HG02870 (cell line): ENCODE measurements around the gene CAPN9.

Experiments used
- ATAC-seq: cut with Tn5 transposase; IDR thresholded peaks from one replicate; pipeline ENCODE4 v1.9.1; 2021; ENCODE audit warnings: mild to moderate bottlenecking, moderate library complexity; ENCODE audit not compliant: unreplicated experiment

The CAPN9 gene

DNA sequence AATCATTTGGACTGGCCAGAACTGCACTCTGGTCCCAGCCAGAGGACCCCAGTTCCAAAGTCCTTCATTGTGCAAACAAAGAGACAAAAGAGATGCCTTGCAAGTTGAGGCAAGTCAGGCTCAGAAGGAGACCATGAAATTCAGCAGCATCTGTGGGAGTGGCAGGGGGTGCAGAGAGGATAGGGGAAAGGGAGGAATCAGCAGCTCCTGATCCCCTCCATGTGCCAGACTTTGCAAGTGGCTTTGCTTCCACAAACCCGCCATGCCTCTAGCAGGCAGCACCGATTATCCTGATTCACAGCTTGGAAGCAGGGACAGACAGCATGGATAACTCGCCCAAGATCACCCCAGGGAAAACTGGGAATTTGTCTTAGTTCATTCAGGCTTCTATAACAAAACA is 2.1 kb upstream of the CAPN9 start:
- no peak for ATAC-seq

DNA sequence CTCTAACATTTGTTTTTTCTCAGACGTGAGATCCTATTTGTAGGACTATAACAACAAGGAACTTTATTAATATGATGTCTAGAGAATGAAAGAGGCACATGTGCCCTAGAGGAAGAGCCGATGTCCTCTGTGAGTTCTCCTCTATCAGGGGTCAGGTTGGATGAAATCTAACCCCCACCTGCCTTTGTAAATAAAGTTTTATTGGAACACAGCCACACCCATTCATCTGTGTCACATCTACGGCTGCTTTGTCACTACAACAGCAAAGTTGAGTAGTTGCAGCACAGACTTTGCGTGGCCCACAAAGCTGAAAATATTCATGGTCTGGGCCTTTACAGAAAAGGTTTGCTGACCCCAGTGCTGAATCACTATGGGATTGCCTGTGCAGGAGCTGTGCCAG is 571 bp upstream of the CAPN9 start:
- ATAC-seq: no peak

DNA sequence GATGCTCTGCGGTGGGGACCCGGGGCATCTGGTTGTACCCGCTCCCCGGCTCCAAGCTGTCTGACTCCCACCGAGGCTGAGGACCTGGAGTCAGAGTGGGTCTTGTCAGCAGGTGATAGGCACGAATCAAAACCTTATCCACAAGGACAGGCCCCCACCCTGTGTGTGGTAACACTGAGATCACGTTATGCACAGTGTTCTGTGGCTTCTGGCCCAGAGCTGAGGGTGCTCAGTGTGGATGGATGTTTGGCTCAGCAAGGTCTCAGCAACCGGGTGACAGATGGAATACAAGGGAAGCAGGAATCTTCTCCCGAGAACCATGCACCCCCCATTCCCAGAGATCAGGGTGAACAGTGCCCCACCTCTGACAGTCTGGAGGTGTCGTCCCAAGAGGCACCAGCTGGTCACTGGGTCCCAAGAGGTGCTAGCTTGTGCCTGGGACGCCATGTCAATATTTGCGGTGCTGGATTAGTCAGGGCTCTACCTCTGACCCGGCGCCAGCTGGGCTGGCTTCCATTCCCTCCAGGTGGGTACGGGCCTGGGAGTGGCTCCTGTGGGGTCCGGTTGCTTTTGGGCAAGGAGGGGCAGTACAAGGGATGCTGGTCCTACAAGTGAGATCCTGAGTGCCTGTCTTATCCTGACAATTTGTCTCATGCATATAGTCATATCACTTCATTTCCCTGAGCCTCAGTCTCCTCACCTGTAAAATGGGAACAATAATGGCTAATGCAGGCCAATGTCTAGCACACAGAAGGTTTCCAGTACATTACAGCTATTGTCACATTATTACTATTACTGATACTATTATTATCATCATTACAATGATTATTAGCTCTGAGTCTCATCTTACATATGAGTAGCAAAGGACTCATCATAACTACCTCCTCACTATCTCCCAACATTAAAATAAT is 957 bp downstream of the CAPN9 start:
- no peak for ATAC-seq

DNA sequence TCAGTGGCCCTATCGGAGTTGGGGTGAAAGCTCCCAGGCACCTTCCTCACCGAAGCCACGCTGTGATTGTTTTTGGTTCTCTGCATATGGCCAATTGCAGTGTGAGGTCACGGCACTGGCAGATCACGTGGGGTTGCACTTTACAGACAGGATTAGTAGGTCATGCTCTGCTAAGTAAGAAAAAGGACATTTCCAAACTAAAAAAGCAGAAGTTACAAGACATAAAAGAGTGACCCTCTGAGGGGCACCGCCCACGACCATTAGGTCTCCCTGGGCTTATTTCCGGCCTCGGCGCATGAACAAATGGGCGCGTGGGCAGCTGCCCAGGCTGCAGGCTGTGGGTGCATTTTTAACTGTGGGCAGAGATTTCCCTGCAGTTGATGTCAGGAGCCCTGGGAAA is 2.0 kb downstream of the CAPN9 start:
- no peak for ATAC-seq

DNA sequence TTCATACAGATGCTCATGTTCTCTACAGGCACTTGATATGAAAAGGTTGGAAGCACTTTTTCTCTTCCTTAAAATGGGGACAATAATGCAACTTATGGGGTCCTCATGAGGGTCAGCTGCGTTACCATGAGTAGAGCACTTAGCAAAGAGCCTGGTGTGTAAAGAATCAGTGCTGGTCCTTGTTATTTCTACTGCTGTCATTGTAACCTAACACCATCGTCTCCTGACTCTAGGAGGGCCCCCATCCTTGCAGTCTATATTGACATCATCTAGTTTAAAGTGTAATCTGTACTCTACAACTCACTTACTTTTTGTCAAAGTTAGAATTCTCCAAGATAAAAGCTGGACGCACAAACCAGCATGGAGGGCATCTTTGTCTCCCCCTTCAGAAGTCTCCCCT is 2.4 kb downstream of the CAPN9 start:
- no peak for ATAC-seq

DNA sequence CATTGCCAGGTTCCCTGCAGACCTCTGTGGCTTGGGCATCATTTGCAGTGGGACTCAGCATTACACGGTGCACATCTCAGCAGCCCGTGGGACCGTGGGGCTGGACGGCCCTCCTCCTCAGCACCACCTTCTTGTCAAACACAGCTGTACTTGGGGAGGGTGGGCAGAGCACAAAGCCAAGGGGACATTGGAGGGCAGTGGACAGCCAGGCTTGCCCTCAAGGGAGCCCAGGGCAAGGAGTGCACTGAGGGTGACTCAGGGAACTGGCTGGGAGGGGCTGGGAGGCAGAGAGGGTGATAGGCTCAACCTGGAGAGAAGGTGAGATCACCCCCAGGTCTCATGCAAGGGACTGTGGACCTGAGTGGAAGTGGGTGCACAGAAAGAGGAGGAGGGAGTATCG is 3.4 kb downstream of the CAPN9 start:
- ATAC-seq: no peak

DNA sequence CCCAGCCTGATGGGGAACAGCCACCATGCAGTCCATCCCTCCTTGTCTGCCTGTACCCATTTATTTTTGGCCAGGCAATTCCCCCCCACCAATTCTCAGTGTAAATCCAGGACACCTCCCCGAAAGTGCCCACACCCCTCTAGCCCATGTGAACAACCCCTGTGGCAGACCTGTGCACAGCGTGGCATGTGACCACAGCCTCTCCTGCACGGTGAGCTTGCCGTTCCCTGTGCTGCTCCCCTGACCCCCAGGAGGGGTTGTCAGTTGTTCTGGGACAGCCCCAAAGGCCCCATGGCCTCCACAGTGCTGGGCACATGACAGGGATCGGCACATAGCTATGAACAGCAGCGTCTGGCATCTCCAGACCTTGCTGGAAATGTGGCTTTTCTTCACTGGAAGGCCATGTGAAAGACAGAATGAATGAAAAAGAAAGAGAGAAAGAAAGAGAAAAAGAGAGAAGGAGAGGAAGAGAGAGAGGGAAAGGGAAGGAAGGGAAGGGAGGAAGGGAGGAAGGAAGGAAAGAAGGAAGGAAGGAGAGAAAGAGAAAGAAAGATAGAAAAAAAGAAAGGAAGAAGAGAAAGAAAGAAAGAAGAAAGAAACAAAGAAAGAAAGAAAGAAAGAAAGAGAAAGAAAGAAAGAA is 3.9 kb downstream of the CAPN9 start:
- no peak for ATAC-seq

DNA sequence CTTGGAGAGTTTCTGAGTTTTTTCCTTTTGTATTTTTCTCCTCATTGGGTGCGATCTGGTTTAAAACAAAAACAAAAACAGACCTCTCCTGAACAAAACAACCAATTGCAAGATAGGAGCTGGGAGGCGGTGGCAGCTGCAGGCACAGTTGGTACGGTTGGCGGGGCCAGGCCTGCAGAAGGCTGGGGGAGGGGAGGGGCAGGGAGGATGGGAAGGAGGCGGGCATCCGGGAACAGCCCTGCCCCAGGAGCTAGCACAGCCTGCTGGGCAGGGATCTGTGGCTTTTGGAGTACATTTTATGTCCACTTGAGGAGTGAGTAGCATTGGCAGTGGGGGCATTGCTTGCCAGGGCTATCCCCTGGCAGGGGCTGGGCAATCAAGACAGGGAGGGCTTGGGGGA is 5.2 kb downstream of the CAPN9 start:
- no peak for ATAC-seq

DNA sequence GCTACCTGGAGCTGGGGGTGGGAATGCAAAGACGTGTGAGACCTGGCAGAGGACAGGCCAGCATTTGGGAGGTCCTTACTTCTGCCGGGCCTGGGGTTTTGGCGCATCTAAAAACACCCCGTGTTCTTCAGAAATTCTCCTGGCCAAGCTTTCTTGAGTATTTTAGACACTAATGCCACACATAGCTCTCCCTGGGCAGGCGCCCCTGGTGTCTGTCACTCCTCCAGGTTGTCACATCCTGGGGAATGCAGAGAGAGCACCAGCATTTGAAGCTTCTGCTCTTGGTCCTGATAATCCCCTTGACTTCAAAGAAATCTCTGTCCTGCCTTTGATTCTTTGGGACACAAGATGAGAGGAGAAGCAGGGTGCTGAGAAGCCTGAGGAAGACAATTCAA is 6.0 kb downstream of the CAPN9 start:
- no peak for ATAC-seq

DNA sequence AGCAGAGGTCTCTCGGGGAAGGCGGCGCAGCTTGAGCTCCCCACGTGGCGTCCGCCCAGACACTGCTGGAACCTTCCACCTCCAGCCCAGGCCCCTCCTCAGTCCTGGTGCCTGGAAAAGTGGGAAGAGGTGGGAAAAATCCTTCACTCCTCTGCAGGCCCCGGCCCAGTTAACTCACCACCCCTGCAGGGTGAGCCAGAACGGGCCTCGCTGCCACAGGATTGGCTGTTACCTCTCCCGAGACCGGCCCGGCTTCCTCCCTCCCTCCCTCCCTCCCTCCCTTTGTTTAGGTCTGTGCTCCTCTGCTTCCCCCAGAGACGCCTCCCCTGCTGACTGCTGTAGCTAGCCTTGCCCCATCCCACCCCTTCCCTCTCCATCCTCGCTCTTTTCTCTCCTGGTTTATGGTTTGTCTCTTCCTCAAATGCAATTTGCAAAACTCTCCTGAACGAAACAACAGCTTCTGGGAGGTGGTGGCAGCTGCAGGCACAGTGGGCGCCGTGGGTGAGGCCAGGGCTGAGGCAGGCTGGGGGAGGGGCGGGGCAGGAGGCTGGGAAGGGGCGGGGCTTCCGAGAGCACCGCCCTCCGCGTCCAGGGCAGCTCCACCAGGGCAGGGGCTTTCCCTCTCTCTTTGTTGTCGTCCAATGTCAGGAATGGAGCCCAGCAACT is 6.5 kb downstream of the CAPN9 start:
- ATAC-seq: no peak

DNA sequence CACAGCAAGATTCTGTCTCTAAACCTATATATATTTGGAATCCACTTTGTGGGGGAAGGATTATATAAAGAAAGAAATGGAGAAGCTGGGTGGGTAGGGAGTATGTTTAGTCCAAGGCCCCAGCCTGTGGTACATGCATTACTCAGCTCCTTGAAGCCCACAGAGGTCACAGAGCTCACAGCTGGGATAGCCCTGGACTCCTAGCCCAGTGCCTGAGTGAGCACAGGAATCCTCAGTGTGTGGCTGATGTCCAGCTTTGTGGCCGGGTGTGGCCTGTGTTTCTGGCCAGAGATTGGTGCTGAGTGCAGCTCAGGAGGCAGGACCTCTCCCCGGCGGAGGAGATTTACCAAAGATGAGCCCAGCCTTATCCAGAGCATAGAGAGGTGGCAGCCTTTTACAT is 7.6 kb downstream of the CAPN9 start:
- ATAC-seq: no peak

DNA sequence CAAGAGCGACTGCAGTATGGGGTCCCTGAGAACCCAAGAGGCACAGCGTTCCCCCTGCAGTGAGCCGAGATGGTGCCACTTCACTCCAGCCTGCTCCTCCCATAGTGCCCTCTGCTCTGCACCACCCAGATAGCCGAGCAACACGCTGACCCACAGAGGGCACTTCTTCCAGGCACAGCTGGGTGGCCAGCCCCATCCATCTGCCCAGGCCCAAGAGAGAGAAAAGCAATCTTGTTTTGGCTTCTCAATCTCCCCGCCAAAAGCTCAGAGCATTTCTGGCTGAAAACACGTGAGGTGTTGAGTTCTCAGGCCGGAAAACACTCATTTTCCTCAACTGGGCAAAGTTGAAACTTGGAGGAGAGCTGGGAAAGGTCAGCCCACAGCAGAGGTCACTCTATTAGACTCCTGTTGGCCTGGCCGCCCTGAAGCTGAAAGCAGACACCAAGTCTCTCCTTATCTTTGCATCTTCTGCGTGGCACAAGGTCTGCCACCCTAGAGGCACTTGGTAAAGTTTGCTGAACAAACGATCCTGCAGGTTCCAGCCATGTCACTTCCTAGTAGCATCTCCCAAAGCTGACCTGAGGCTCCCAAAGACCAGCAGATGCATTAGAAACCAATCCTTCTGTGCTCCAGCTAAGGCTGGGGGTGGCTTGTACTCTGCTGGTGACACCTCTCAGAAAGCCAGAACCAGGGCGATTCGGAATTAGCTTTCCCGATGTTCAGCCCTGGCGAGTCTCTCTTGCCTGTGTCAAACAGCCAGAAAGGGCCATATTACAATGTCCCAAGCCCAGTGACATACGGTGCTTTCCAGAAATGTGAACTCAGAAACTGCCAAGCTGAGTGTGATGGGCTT is 10.9 kb downstream of the CAPN9 start:
- ATAC-seq: no peak

DNA sequence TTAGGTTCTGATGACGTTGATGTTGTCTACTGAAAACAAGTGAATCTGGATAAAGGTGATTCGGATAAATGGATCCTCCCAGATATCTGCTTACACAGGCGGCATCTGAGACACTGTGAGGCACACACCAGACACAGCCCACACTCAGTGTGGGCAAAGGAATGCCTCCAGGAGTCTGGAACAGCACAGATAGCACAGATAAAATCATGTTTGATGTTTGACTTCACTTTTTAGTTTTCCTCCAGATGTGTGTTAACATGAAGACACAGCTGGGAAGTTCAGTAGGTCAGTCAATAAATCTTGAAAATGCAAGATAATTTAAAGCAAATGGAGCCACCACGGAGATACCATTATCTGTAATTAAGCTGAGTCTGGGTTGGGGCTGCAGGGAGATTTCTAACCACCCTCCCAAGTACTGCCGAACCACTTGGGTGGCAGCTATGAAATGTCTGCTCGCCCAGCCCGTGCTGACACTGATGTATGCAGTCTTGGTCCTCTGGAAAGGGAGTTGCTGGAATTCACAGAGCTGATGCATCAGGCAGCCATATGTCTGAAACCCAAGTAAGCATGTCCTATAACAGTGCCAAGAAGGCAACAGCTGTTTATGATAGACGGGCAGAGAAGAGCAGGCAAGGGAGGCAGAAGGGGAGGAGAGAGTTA is 11.7 kb downstream of the CAPN9 start:
- ATAC-seq: no peak

DNA sequence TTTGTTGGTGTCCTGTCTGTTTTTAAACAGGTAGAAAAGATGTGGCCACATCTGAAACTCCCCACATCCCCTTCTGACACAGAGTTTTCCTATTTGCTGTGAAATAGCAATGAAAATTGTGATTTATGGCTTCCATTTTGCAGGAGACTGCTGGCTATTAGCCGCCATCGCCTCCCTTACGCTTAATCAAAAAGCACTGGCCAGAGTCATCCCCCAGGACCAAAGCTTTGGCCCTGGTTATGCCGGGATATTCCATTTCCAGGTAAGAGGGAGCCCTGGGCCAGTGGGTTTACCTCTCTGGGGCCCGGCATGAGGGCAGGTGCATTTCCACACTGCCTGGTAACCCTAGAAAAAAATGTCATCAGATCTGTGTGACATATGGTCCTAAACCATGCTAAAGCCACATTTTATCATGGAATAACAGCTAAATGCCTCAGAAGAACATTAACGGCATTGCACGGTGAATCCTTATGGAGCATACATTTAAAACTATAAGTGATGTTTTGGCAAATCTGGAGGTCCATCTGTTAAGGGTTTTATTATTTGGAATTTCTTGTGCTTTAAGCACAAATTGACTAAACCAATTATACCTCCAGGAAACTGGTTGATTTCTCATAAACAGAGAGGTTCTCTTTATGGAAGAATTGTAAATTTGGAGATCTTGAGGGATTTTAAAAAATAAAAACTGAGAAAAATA is 12.3 kb downstream of the CAPN9 start:
- ATAC-seq: no peak

DNA sequence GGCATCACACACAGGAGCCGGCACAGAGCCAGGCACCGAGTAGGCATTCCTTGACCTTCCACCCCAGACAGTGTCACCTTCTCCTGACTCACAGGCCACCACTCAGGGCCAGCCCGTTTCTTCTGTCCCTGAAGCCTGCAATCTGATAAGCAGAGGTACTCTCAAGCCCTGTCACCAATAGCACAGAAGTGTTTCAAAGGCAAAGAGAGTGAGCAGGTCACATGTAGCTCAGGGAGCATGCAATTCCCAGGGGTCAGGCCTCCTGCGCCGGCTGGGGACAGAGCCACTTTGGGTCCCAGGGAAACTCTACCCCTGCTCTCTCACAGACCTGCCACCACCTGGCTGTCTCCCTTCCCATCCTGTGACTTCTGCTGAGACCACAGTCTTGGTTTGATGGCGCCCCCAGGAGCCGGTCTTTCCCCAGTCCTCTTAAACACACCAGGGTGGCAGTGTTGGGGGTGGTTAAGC is 13.2 kb downstream of the CAPN9 start:
- no peak for ATAC-seq

DNA sequence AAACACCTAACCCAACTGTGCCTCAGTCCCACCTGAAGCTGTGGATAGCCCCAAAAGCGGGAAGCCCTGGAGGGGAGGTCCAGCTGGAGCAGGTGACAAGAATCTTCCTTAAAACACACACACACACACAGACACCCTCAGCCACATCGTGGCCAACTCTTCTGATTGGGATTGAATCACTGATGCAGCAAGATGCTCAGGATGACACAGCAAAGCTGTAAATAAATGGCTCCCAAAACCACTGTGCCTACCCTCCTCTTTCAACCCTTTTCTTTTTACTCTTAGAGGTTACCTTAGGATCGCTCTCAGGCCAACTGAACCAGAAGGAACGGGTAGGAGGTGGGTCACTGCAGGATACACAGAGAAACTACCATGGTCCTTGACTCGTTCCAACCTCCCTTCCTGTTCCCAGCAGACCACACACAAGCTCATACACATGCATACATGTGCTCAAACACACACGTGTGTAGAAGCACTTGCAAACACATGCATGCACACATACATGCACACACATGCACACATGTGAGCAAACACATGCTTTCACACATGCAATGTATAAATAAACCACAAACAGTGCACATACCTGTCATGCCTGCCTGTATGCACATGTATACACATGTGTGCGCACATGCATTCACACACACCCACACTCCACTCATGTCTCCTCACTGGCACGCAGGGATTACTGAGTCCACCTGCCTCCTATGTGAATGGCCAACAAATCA is 14.4 kb downstream of the CAPN9 start:
- ATAC-seq: no peak

DNA sequence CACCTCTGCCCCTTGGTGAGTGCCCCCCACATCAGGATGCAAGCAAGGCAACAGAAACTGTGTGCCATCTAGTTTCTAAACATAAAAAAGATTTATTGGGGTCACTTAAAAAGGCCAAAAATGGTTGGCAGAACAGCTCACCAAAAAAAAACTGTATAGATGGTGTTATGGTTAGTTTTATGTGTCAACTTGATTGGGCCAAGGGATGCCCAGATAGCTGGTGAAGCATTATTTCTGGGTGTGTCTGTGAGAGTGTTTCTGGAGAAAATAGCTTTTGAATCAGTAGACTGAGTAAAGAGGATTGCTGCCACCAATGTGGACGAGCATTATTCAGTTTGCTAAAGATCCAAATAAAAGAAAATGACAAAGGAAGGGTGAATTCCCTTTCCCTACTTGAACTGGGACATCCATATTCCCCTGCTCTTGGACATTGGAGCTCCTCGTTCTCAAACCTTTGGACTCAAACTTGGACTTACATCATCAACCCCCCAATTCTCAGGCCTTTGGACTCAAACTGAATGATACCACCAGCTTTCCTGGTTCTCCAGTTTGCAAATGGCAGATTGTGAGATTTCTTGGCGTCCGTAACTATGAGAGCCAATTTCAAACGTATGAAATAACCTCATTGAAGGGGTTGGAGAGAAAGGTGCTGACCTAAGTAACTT is 16.9 kb downstream of the CAPN9 start:
- ATAC-seq: no peak

DNA sequence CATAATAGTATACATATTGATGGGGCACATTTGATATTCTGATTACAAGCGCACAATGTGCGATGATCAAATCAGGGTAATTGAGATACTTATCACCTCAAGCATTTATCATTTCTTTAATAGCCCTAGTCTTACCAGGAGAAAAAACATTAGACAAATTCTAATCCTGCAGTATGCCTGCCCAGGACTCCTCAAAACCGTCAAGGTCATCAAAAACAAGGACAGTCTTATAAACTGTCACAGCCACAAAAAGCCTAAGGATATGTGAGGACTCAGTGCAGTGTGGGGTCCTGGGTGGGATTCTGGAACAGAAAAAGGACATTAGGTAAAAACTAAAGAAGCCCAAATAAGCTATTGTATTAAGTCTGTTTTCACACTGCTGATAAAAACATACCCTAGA is 19.1 kb downstream of the CAPN9 start:
- ATAC-seq: no peak
